IMR-90 (cell line): ENCODE results near the gene ONECUT1.

Source experiments
- FOS ChIP-seq: fragments of 150-350 bp; IDR thresholded peaks from 2 replicates; pipeline ENCODE4 v1.6.1; 2016; ENCODE audit warnings: low read depth, low read length
- MAFK ChIP-seq: IDR thresholded peaks from 2 replicates; pipeline ENCODE4 v1.6.1; 2012; ENCODE audit warnings: low read depth, low read length, improper control_type of control experiment
- POLR2A ChIP-seq: IDR thresholded peaks from 2 replicates; pipeline ENCODE4 v1.6.1; 2012; ENCODE audit warnings: mild to moderate bottlenecking, low read depth, low read length
- RCOR1 ChIP-seq: IDR thresholded peaks from 2 replicates; pipeline ENCODE4 v1.6.1; 2012; ENCODE audit warnings: mild to moderate bottlenecking, low read length, improper control_type of control experiment; ENCODE audit not compliant: insufficient replicate concordance
- TF ChIP-seq, protein P1 (sequence below): conservative IDR thresholded peaks from 2 replicates; pipeline ENCODE4 v1.5.1; 2012; ENCODE audit warnings: mild to moderate bottlenecking, low read depth, low read length, improper control_type of control experiment
- TF ChIP-seq, protein P2 (sequence below): fragments of 150-350 bp; IDR thresholded peaks from 2 replicates; pipeline ENCODE4 v1.6.1; 2017; ENCODE audit warnings: mild to moderate bottlenecking, antibody characterized with exemption, low read length, low read depth

DNA sequence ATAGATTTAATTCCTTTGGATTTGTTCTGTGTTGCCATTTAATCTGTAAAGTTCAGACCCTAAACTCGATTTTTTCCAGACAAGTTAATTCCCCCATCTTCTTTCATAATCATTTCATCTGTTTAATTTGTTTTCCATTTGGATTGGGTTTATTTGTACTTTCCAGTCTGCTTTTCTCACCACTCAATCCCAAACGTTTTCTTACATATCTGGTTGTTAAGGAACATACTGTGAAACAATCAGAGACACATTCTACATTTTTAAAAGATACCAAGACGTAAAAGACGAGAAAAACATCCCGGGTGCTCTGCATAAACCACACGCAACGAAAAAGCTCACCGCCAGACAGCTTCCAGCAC lies 13.0 kb upstream of the ONECUT1 start:
- TF ChIP-seq, protein P1, sequence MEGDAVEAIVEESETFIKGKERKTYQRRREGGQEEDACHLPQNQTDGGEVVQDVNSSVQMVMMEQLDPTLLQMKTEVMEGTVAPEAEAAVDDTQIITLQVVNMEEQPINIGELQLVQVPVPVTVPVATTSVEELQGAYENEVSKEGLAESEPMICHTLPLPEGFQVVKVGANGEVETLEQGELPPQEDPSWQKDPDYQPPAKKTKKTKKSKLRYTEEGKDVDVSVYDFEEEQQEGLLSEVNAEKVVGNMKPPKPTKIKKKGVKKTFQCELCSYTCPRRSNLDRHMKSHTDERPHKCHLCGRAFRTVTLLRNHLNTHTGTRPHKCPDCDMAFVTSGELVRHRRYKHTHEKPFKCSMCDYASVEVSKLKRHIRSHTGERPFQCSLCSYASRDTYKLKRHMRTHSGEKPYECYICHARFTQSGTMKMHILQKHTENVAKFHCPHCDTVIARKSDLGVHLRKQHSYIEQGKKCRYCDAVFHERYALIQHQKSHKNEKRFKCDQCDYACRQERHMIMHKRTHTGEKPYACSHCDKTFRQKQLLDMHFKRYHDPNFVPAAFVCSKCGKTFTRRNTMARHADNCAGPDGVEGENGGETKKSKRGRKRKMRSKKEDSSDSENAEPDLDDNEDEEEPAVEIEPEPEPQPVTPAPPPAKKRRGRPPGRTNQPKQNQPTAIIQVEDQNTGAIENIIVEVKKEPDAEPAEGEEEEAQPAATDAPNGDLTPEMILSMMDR, result no peak
- TF ChIP-seq, protein P2, sequence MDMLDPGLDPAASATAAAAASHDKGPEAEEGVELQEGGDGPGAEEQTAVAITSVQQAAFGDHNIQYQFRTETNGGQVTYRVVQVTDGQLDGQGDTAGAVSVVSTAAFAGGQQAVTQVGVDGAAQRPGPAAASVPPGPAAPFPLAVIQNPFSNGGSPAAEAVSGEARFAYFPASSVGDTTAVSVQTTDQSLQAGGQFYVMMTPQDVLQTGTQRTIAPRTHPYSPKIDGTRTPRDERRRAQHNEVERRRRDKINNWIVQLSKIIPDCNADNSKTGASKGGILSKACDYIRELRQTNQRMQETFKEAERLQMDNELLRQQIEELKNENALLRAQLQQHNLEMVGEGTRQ, result no peak
- TF ChIP-seq POLR2A, result no peak
- no peak for TF ChIP-seq MAFK
- TF ChIP-seq RCOR1, result no peak
- TF ChIP-seq FOS, result no peak
